Measurements from ENCODE around the gene HERC4.

GRCh38 chr10:67969875-67970274 lies 105.2 kb downstream of the HERC4 start:
- no peak for TF ChIP-seq CTCF (IDR thresholded peaks at IDR 0.05)
- no peak for TF ChIP-seq POLR2A (IDR thresholded peaks at IDR 0.05)
